SK-N-MC (cell line): Measurements from ENCODE around the gene CST3.

Source experiments
- DNase-seq: peaks from one replicate; pipeline ENCODE4 v3.0.0-alpha.2; 2011; ENCODE audit warnings: low read depth, low spot score
- H3K27ac ChIP-seq: fragments of 200-600 bp; sonication (generic); 2 replicates; pipeline ENCODE4 v1.5.1; 2016; ENCODE audit warnings: mixed run types
- H3K36me3 ChIP-seq: fragments of 200-600 bp; sonication (generic); 2 replicates; pipeline ENCODE4 v1.6.1; 2017; ENCODE audit warnings: antibody characterized with exemption, low read length, mixed read lengths; ENCODE audit not compliant: insufficient read depth
- H3K4me3 ChIP-seq: fragments of 200-600 bp; sonication (generic); 2 replicates; pipeline ENCODE4 v1.5.1; 2016
- H3K9ac ChIP-seq: fragments of 200-600 bp; sonication (generic); 2 replicates; pipeline ENCODE4 v1.8.0; 2017; ENCODE audit warnings: mixed run types, mixed read lengths; ENCODE audit not compliant: insufficient read length
- H3K9me3 ChIP-seq: fragments of 200-600 bp; sonication (generic); 2 replicates; pipeline ENCODE4 v1.6.1; 2017; ENCODE audit warnings: low read depth, mild to moderate bottlenecking, antibody characterized with exemption, low read length, moderate library complexity, mixed read lengths
- EZH2 ChIP-seq: fragments of 200-600 bp; sonication (generic); IDR thresholded peaks from one replicate; pipeline ENCODE4 v1.6.1; 2017; ENCODE audit warnings: antibody characterized with exemption
- FOXP2 ChIP-seq: optimal IDR thresholded peaks from 2 replicates; pipeline ENCODE3; 2011; ENCODE audit warnings: mild to moderate bottlenecking, moderate library complexity; ENCODE audit not compliant: insufficient read depth; ENCODE audit errors: extremely low read length, control extremely low read depth
- POLR2AphosphoS5 ChIP-seq: IDR thresholded peaks from 2 replicates; pipeline ENCODE4 v1.6.1; 2012; ENCODE audit warnings: mild to moderate bottlenecking, low read depth, low read length, borderline replicate concordance

The CST3 gene

DNA sequence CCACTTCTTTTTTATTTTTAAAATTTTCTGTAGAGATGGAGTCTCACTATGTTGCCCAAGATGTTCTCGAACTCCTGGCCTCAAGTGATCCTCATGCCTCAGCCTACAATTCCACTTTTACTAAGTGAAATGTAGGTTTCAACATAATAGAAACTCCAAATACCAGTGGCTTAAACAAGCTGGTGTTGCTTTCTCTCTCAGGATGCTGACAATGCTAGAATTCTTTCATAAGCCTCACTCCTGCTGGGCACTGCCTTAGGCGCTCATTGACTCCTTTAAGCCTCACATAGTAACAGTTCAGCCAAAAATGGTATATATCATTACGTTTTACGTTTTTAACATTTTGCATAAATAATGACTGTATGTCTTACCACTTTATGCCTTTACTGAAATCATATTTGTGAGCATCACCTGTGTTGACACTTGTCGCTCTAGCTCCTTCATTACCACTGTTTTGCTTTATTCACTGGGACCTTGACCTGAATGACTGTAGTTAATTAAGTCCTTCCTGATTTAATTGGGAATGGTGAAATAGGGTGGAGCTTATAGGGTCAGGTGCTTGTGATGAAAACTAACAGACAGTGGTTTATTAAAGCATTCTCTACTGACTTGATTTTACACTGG lies 28.2 kb downstream of the CST3 start:
- Histone ChIP-seq H3K27ac (peak overlapping the region; percentile 74), H3K9me3 (no peaks in the 10 kb centered on the region), H3K9ac (no peak overlapping the region), H3K4me3 (peak overlapping the region; percentile 36; the same call in 1 of the 2 replicates), H3K36me3 (no peaks in the 10 kb centered on the region)
- DNase-seq: peak; percentile 92
- TF ChIP-seq EZH2 (no peak), FOXP2 (no peak), POLR2AphosphoS5 (0 out of 2 replicates have a peak, but pooled peaks have one; percentile 17)

DNA sequence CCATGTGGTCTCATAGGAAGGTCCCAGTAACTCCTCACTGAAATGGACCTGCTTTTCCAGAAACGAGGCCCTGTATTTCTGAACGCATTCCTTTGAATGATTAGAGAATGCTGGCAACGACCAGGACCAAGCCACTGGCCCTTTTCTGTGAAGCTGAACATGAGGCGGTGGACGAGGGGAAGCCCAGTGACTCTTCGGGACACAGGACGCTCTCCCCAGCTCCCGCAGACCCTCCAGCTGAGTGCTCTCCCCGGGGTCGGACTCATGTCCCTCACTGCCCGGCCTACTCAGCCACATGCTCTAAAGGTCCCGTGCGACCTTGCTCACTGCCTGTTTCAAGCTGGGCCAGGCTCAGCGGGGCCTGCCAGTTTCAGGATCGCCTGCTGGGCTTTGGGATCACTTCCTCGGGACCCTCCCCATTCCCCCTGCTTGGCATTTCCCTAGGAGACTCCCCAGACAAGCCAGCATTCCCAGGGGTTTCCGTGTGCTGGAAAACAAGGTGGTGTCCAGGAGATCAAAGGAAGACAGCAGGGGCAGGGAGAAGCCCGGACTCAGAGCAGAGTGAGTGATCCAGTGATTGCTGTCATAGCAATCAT lies 29.4 kb downstream of the CST3 start:
- no peak for DNase-seq
- TF ChIP-seq EZH2 (no peak), POLR2AphosphoS5 (no peak), FOXP2 (no peak)
- Histone ChIP-seq H3K4me3 (no peak overlapping the region), H3K9ac (no peak overlapping the region), H3K9me3 (no peaks in the 10 kb centered on the region), H3K27ac (no peak overlapping the region), H3K36me3 (no peaks in the 10 kb centered on the region)

DNA sequence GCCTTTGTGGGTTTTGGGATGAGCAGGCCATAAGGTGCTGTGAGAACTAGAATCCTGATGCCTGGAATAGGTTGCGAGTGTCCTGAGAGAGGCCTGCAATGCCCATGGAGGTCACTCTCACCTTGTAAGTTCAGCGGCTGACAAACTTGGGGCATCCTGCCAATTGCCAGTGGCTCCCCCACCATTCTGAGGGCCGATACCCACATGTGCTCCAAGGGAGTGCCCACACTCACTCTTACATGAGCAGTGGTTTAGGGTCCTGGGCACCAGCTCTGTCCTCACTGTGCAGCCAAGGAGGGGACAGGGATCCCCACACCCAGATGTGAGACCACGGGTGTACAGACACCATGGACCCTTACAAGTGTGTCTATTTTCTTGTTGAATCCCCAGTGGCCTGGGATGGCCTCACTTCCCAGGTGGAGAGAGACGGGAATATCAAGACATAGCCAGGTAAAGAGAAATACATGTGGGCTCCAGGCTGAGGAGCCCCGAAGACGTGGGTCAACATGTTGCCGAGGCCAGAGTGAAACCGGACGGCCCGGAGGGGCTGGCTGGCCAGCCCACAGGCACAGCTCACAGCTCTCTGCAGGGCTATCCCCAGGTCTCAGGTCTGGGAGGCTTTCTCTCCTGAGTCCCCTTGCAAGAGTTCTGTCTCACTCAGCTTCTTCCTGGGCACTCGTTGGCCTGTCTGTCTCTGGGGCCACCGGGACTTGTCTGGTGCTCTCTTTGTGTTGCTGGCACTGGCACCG lies 30.1 kb downstream of the CST3 start:
- TF ChIP-seq POLR2AphosphoS5 (no peak), EZH2 (no peak), FOXP2 (no peak)
- H3K36me3 ChIP-seq: no peaks in the 10 kb centered on the region
- H3K27ac ChIP-seq: no peak overlapping the region
- no peak overlapping the region for H3K4me3 ChIP-seq
- no peak overlapping the region for H3K9ac ChIP-seq
- H3K9me3 ChIP-seq: no peaks in the 10 kb centered on the region
- DNase-seq: no peak

DNA sequence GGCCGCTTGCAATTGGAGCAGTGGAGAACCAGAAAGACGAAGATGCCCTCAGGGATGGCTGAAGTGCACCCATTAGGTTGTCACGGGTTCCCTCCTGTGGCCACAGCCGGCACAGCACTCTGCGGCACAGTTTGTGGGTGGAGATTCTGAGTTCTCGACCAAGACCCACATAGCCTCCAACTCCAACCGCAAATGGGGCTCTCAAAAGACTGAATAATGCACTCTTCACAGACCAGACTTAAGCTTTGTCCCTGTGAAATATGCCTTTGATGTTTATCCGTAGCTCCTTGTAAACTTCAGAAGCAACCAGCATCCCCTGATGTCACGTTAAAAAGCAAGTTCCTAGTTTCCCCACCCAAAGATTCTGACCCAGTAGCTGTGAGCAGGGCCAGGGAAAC lies 31.1 kb downstream of the CST3 start:
- H3K36me3 ChIP-seq: no peaks in the 10 kb centered on the region
- H3K9ac ChIP-seq: no peak overlapping the region
- no peak for DNase-seq
- H3K27ac ChIP-seq: no peak overlapping the region
- TF ChIP-seq POLR2AphosphoS5 (no peak), FOXP2 (no peak), EZH2 (no peak)
- no peaks in the 10 kb centered on the region for H3K9me3 ChIP-seq
- no peak overlapping the region for H3K4me3 ChIP-seq

DNA sequence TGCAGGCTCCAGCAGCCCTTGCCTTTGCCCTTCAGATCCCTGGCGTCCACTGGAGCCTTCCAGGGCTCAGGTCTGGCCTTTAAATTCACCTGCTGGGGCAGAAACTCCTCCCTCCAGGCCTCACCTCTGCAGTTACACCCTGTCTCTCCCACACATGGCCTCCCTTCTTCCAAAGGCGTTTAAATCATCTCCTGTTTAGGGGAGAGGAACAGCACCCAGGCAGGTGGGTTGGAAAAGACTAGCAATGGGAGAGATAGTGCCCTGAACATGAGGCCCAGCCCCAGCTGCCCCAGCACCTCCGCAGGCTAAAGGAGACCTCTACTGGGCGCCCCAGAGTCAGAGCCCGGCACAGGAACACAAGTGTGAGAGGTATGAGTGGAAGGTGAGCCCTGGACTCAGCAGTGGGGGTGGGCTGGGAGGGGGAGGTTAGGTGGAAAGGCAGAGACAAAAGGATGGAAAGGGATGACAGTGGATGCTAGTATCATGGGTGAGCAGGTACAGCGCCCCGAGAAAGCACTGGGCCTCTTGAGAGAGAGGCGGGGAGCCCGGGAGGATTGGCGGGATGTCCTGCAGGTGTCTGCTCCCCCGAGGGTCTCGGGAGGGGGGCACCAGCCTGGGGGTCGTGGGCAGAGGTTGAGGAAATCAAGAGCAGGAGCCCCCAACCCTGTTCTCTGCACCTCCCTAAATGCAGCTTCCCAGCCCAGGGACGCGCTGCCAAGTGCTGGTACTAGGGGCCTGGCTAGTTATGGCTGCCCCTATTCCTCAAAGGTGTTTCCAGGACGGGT lies 31.7 kb downstream of the CST3 start, which contains the start of gene CST9:
TSS of gene CST9 (minus strand) at position 51 of the 785 bp plus-strand sequence. CDS start 53 bp downstream, outside the sequence.
- Histone ChIP-seq H3K9me3 (no peaks in the 10 kb centered on the region), H3K4me3 (no peak within 1 kb of the TSS), H3K27ac (no peak within 1 kb of the TSS), H3K36me3 (no peaks in the 10 kb centered on the region), H3K9ac (no peak within 1 kb of the TSS)
- DNase-seq: no peak
- TF ChIP-seq EZH2 (no peak), FOXP2 (no peak), POLR2AphosphoS5 (no peak)

DNA sequence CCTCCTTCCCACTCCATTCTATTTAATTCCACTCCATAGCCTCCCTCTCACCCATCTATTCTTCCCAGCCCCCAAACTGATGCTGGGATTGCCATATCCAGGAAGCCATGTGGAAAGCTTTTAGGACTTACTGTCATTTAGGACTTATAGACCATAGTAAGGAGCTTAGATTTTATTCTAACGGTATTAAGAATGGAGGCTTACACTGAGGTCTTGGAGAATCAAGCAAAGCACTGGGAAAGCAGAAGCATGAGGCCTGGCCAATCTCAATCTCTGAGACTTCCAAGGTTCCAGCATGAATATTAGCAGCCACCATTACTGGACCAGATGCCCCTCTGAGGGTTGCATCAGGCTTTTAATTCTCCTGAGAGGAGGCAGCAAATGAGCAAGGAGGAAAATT lies 33.4 kb downstream of the CST3 start:
- TF ChIP-seq EZH2: no peak
- TF ChIP-seq FOXP2: no peak
- no peak for TF ChIP-seq POLR2AphosphoS5
- no peak overlapping the region for H3K9ac ChIP-seq
- no peaks in the 10 kb centered on the region for H3K9me3 ChIP-seq
- no peak overlapping the region for H3K4me3 ChIP-seq
- H3K27ac ChIP-seq: no peak overlapping the region
- no peak for DNase-seq
- no peaks in the 10 kb centered on the region for H3K36me3 ChIP-seq

DNA sequence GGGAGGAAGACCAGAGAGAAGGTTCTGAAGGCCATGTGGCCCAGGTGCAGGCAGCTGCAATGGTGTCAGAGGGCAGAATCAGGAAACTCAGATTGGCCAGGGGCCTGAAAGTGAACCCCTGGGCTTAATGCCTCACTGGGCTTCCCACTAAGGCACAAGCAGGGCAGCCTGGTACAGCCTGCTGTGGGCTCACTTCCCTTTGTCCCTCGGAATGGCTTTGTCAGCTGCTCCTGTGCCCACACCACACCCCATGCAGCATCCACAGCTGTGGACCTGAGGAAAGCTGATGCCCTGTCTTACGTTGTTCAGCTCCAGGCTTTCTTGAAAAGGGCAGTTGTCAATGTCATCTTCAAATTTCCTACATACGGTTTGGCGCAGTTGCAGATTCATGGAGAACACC lies 34.4 kb downstream of the CST3 start:
- Histone ChIP-seq H3K9ac (no peak overlapping the region), H3K36me3 (no peaks in the 10 kb centered on the region), H3K4me3 (no peak overlapping the region), H3K27ac (no peak overlapping the region), H3K9me3 (no peaks in the 10 kb centered on the region)
- TF ChIP-seq EZH2: no peak
- no peak for TF ChIP-seq POLR2AphosphoS5
- no peak for TF ChIP-seq FOXP2
- DNase-seq: no peak

DNA sequence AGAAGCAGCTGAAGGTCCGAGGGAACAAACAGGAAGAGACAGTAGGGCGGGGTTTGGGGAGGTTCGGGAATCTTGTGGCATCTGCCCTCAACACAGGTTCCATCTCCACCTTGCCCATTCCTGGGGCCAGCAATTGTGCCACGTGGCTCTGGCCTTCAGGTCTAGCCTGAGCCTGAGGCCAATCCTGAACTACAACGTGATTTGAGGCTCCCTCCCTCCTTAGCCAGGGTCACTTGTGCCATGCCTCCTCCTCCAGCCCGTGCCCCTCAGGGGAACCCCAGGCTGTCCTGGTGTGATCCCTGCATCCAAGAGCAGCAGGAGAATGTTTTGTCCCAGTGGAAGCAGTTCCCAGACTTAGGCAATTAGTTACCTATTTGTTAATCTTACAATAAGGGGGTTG lies 35.1 kb downstream of the CST3 start:
- Histone ChIP-seq H3K4me3 (no peak overlapping the region), H3K9me3 (no peaks in the 10 kb centered on the region), H3K9ac (no peak overlapping the region), H3K36me3 (no peaks in the 10 kb centered on the region), H3K27ac (no peak overlapping the region)
- no peak for TF ChIP-seq POLR2AphosphoS5
- DNase-seq: no peak
